Naive thymus-derived CD8-positive, alpha-beta T cell (primary cell): ENCODE results near the gene USP36. TPM values are rescaled to one million over a fixed set of nuclear protein-coding genes. Genes with fewer than 3 reads are reported as not detected.
A peak's percentile ranks its signal among the peaks of the same experiment; 100 is the strongest.
"Not testable (repeated sequence)": the region's sequence is repeated elsewhere in the genome, so short reads cannot be mapped to it uniquely, and the experiment has no call there.

ENCODE experiments used
- ATAC-seq, 2 donors: fragments of 150-1000 bp; cut with Tn5 transposase in 1 of 2; sonication (Bioruptor Pico), chemical (Tn5 transposase) in 1 of 2; 1 replicate in 1 of 2; 2 replicates in 1 of 2; pipeline ENCODE4 v1.10.0; 2021; ENCODE audit warnings: mild to moderate bottlenecking in 2 of 2, moderate library complexity in 2 of 2
- POLR2A ChIA-PET: fragments of 350-600 bp; sonication (Branson Sonifier 250); formaldehyde crosslinking; loops from one replicate; lab custom pipeline; 2021; ENCODE audit warnings: antibody characterized with exemption; lab: Charles Lee
- DNase-seq, 10 donors: peaks; one replicate each; pipeline versions ENCODE4 v3.0.0 to v3.0.0-alpha.2; 2020 to 2022
- H3K27ac Mint-ChIP-seq, 10 donors: one replicate each; pipeline ENCODE4 v1.8.0; 2020 to 2022; ENCODE audit warnings: mild to moderate bottlenecking in 10 of 10, mixed read lengths in 10 of 10, moderate library complexity in 4 of 10, inconsistent platforms in 1 of 10
- H3K27me3 Mint-ChIP-seq, 5 donors: one replicate each; pipeline ENCODE4 v1.8.0; 2021 to 2022; ENCODE audit warnings: mixed read lengths in 5 of 5
- H3K36me3 Mint-ChIP-seq, 3 donors: one replicate each; pipeline ENCODE4 v1.8.0; 2020 to 2022; ENCODE audit warnings: mixed read lengths in 3 of 3, mild to moderate bottlenecking in 2 of 3, inconsistent platforms in 1 of 3
- H3K4me1 Mint-ChIP-seq, 4 donors: one replicate each; pipeline ENCODE4 v1.8.0; 2021 to 2022; ENCODE audit warnings: mixed read lengths in 4 of 4
- H3K4me3 Mint-ChIP-seq, 10 donors: one replicate each; pipeline ENCODE4 v1.8.0; 2020 to 2022; ENCODE audit warnings: mild to moderate bottlenecking in 10 of 10, mixed read lengths in 10 of 10, moderate library complexity in 6 of 10, inconsistent platforms in 1 of 10
- H3K9me3 Mint-ChIP-seq, 9 donors: one replicate each; pipeline ENCODE4 v1.8.0; 2020 to 2022; ENCODE audit warnings: mixed read lengths in 9 of 9, mild to moderate bottlenecking in 3 of 9, inconsistent platforms in 1 of 9, moderate library complexity in 1 of 9
- polyA plus RNA-seq, 3 donors: library from polyadenylated mRNA; unstranded; fragments of 300-500 nt; fragmentation: Illumina TruSeq; gene quantifications; one replicate each; pipeline ENCODE4 v1.2.3, GENCODE V29; 2021
- total RNA-seq, 8 experiments: library from RNA in 2 of 8; stranded (reverse) in 2 of 8; gene quantifications; one replicate each; pipeline ENCODE4 v1.2.3 and lab custom pipeline; 2021 to 2026

Gene USP36
- total and polyA plus RNA-seq, 5 experiments from 2014 or later = 27.5 to 156 (median 45.1) TPM

- H3K36me3 Mint-ChIP-seq, H3K27me3 Mint-ChIP-seq, POLR2A ChIA-PET, H3K4me3 Mint-ChIP-seq, H3K4me1 Mint-ChIP-seq, H3K27ac Mint-ChIP-seq, ATAC-seq, DNase-seq, H3K9me3 Mint-ChIP-seq: not testable (repeated sequence)
Measured at GRCh38 chr17:78867046-78867445, 26.4 kb upstream of the USP36 start.

- ATAC-seq (peak; percentile 64 to 76), DNase-seq (peak; percentile 33 to 77 (median 59))
- peaks cover 0 to 2% (median 0%) of the 10 kb centered on the region in 5 donors for H3K27me3 Mint-ChIP-seq
- peaks cover 0 to 7% (median 5%) of the 10 kb centered on the region in 4 donors for H3K4me1 Mint-ChIP-seq
- H3K9me3 Mint-ChIP-seq = no peaks in the 10 kb centered on the region
- H3K27ac Mint-ChIP-seq = peak overlapping the region in 2 of 10 donors; percentile 17 to 43
- peak overlapping the region in 1 of 10 donors; percentile 12 for H3K4me3 Mint-ChIP-seq
- H3K36me3 Mint-ChIP-seq = no peaks in the 10 kb centered on the region
- POLR2A ChIA-PET = interaction anchor here (0.5 to 2.4 kb wide), 6 partner anchors 12 to 106 kb away, joined by 3 to 11 read pairs (median 4); partner anchors contain the start of gene USP36
Measured at GRCh38 chr17:78865682-78866390, 25.2 kb upstream of the USP36 start.

DNA sequence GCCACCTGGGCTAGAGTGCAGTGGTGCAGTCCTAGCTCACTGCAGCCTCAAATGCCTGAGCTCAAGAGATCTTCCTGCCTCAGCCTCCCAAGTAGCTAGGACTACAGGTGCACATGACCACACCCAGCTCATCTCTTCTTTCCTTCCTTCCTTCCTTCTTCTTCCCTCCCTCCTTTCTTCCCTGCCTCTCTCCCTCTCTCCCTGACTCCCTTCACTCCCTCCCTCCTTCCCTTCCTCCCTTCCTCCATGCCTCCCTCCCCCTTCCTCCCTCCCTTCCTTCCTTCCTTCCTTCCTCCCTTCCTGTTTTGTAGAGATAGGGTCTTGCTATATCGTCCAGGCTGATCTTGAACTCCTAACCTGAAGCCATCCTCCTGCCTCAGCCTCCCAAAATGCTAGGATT lies 23.5 kb upstream of the USP36 start:
- no peak for DNase-seq
- Mint-ChIP-seq H3K36me3 (no peaks in the 10 kb centered on the region), H3K9me3 (no peaks in the 10 kb centered on the region), H3K27ac (peak overlapping the region in 2 of 10 donors; percentile 32 to 54), H3K27me3 (peaks cover 0 to 2% (median 0%) of the 10 kb centered on the region in 5 donors), H3K4me3 (no peak overlapping the region), H3K4me1 (peaks cover 0 to 7% (median 5%) of the 10 kb centered on the region in 4 donors)
- POLR2A ChIA-PET = interaction anchor here (0.6 to 1.4 kb wide), 2 partner anchors 22 to 177 kb away, joined by 3 to 4 read pairs; no protein-coding TSS in a partner anchor
- ATAC-seq = no peak

DNA sequence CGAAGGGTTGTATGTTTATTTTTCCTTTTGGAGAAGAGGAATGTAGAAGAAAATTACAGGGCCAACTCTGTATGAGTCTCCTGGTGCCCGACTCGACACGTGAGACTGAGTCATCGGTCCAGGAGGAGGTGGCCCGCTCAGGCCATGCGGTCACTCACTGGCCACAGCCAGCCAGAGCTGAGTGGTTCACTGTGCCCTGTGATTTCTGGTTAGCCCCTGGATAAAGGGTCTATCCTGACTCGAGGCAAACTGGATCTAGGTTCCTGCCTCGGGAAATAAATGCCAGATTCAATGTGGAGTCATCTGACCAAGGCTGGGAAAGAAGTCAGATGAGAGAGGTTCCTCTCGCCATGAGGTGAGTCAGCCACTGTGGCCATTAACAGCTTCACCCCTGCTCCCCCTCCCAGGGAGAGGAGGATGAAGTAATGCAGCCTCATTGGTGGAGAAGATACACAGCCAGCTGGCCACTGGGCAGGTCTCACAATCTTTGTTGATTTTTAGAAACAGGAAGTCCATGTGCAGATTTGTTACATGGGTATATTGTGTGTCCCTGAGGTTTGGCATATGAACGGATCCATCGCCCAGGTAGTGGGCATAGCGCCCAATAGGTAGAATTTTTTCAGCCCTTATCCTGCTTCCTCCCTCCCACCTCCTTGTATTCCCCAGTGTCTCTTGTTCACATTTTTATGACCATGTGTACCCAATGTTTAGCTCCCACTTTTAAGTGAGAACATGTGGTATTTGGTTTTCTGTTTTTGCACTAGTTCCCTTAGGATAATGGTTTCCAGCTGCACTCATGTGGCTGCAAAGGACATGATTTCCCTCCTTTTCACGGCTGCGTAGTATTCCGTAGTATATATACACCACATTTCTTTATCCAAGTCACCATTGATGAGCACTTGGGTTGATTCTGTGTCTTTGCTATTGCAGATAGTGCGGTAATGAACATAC lies 21.7 kb upstream of the USP36 start:
- ATAC-seq (no peak), DNase-seq (no peak)
- no peak overlapping the region for H3K27ac Mint-ChIP-seq
- peaks cover 0 to 2% (median 0%) of the 10 kb centered on the region in 5 donors for H3K27me3 Mint-ChIP-seq
- peaks cover 0 to 7% (median 5%) of the 10 kb centered on the region in 4 donors for H3K4me1 Mint-ChIP-seq
- H3K4me3 Mint-ChIP-seq = no peak overlapping the region
- no peaks in the 10 kb centered on the region for H3K9me3 Mint-ChIP-seq
- POLR2A ChIA-PET = interaction anchor here (1.4 kb wide), 1 partner anchor 21 kb away, joined by 3 read pairs; no protein-coding TSS in a partner anchor
- no peaks in the 10 kb centered on the region for H3K36me3 Mint-ChIP-seq

DNA sequence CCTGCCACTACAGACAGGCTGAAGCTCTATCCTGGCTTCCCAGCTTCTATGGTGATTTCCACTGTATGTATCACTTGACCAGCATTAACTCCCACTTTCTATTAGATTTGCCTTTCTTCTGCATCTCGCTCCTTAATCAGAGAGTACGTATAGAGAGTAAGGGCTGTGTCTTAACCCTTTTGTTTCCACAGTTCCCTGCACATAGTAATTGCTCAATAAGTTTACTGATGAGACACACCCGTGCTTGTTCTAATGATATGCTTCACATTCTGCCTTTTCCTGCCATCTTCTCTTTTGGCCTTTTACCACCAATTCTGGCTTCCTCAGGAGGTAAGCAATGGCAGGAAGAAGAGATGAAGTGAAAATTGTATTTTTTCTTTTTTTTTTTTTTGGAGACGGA lies 20.6 kb upstream of the USP36 start:
- H3K9me3 Mint-ChIP-seq = no peaks in the 10 kb centered on the region
- peak overlapping the region in 1 of 10 donors; percentile 45 for H3K27ac Mint-ChIP-seq
- peaks cover 0 to 2% (median 0%) of the 10 kb centered on the region in 5 donors for H3K27me3 Mint-ChIP-seq
- DNase-seq (no peak), ATAC-seq (no peak)
- peaks cover 0 to 7% (median 5%) of the 10 kb centered on the region in 4 donors for H3K4me1 Mint-ChIP-seq
- no peak overlapping the region for H3K4me3 Mint-ChIP-seq
- no peaks in the 10 kb centered on the region for H3K36me3 Mint-ChIP-seq
- POLR2A ChIA-PET = interaction anchor here (0.5 kb wide), 1 partner anchor 182 kb away, joined by 3 read pairs; no protein-coding TSS in a partner anchor

- POLR2A ChIA-PET = no interaction called here
- Mint-ChIP-seq H3K36me3 (peaks cover 0 to 2% (median 0%) of the 10 kb centered on the region in 3 donors), H3K4me3 (no peak overlapping the region), H3K9me3 (no peaks in the 10 kb centered on the region), H3K27me3 (no peaks in the 10 kb centered on the region), H3K4me1 (peaks cover 0 to 4% (median 2%) of the 10 kb centered on the region in 4 donors), H3K27ac (no peak overlapping the region)
- ATAC-seq (no peak), DNase-seq (no peak)
Measured at GRCh38 chr17:78859051-78859450, 18.4 kb upstream of the USP36 start.

DNA sequence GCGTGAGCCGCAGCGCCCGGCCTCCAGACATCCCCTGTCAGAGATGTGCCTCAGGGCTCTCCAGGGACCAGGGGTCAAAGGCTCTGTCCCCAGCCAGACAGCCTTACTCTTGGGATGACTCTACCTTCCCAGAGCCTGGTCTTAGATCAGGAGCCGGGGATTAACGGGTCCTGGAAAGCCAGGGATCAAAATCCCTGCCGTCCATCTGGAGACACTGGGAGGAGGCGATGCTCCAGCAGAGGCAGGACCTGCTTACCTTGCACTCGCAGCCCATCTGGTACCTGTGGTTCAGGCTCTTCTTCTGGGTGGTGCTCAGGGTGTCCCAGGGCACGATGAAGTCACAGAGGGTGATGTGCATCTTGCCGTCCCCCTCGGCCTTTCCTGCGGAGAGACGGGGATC lies 16.7 kb upstream of the USP36 start:
- H3K4me1 Mint-ChIP-seq = peaks cover 0 to 4% (median under 1%) of the 10 kb centered on the region in 4 donors
- DNase-seq (no peak), ATAC-seq (no peak)
- no peaks in the 10 kb centered on the region for H3K9me3 Mint-ChIP-seq
- POLR2A ChIA-PET = no interaction called here
- no peaks in the 10 kb centered on the region for H3K27me3 Mint-ChIP-seq
- H3K36me3 Mint-ChIP-seq = peaks cover 0 to 2% (median 0%) of the 10 kb centered on the region in 3 donors
- peak overlapping the region in 1 of 10 donors; percentile 22 for H3K27ac Mint-ChIP-seq
- H3K4me3 Mint-ChIP-seq = no peak overlapping the region

DNA sequence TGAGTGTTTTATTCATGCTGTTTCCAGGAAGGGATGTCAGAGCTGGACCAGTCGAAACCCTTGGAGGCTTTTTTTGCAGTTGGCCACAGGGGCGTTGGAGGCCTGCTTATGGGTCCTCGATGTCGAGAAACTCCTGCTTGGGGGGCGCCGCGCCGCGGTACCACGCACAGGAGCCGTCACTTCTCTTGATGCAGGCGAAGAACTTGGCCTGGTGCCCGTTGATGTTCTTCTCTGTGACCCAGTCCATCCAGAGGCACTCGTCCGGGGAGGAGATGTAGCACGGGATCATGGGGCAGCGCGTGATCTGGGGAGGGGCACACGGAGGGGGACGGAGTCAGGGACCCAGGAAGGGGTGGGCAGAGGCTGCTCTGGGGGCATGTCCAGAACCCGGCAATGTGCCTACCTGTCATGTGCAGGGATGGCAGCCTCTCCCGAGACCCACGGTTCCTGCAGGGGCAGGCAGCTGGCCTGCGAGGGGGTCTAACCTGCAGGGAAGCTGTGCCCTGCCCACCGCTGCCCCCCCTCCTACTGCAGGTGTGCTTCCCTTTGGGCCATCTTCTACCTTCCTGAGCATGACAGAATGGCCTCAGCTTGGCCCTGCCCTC lies 15.0 kb upstream of the USP36 start:
- Mint-ChIP-seq H3K4me3 (no peak overlapping the region), H3K4me1 (no peaks in the 10 kb centered on the region), H3K27me3 (no peaks in the 10 kb centered on the region), H3K36me3 (peaks cover 0 to 2% (median 0%) of the 10 kb centered on the region in 3 donors), H3K27ac (no peak overlapping the region), H3K9me3 (no peaks in the 10 kb centered on the region)
- ATAC-seq (no peak), DNase-seq (no peak)
- POLR2A ChIA-PET = no interaction called here

DNA sequence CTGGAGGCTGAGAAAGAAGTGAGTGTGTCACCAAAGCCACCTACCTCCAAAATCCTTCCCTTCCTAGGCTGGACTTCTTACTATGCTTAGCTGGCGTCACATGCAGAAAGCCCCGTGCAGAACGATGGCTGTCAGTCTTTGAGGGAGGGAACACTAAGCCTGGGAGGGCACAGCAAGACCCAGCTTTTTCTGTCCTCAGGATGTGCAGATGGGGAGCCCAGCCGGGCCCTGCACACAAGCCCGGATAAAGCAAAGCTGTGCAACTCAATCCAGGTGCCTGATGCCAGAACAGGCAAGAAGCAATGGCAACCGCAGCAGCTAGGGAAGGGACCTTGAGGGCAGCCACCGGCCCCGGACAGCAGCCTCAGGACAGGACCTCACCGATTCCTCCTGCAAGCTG lies 13.9 kb upstream of the USP36 start:
- no peaks in the 10 kb centered on the region for H3K27me3 Mint-ChIP-seq
- ATAC-seq = no peak
- no peaks in the 10 kb centered on the region for H3K9me3 Mint-ChIP-seq
- no peak for DNase-seq
- no peak overlapping the region for H3K4me3 Mint-ChIP-seq
- peak overlapping the region in 1 of 10 donors; percentile 14 for H3K27ac Mint-ChIP-seq
- peaks cover 0 to 2% (median 0%) of the 10 kb centered on the region in 3 donors for H3K36me3 Mint-ChIP-seq
- H3K4me1 Mint-ChIP-seq = no peaks in the 10 kb centered on the region
- POLR2A ChIA-PET = no interaction called here

DNA sequence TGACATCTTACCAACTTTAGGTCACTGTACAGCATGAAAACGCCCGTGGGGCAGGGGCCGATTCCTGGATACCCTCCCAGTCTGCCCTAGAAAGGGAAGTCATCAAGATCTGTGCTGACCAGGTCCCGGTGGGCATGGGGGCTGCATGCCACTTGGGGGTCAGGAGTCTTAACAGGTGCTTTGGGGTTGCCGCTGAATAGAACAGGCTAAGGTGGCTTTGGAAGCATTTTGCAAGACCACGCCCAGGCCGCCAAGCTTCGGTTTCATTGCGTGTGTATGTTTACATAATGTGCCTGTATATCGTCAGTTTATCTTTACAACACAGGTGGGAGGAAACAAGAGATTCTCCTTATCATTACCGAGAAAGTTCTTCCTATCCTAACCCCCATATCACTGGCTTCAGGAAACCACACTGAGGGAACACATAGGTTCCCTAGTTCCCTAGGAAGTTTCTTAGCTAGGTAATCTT lies 13.3 kb upstream of the USP36 start:
- POLR2A ChIA-PET = no interaction called here
- Mint-ChIP-seq H3K27ac (no peak overlapping the region), H3K27me3 (no peaks in the 10 kb centered on the region), H3K4me1 (no peaks in the 10 kb centered on the region), H3K9me3 (no peaks in the 10 kb centered on the region), H3K36me3 (peaks cover 0 to 2% (median 0%) of the 10 kb centered on the region in 3 donors), H3K4me3 (no peak overlapping the region)
- DNase-seq = no peak
- ATAC-seq = no peak

DNA sequence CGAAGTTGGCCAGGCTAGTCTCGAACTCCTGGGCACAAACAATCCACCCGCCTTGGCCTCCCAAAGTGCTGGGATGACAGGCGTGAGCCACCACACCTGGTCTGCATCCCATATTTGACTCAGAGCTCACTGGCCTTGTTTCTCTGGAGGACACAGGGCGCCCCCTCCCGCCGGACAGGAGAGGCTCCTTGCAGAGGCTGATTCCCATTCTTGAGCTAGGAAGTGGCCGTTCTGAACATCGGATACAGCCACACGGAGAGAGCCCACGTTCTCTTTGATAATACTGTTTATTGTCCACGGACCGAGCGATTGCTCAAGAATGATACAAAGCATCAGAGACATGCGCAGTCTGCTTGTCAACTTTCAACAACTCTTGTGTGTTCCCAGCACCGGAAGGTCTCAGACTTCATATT lies 12.1 kb upstream of the USP36 start:
- no peaks in the 10 kb centered on the region for H3K9me3 Mint-ChIP-seq
- H3K4me1 Mint-ChIP-seq = no peaks in the 10 kb centered on the region
- ATAC-seq (no peak), DNase-seq (no peak)
- POLR2A ChIA-PET = no interaction called here
- no peak overlapping the region for H3K4me3 Mint-ChIP-seq
- peak overlapping the region in 1 of 10 donors; percentile 43 for H3K27ac Mint-ChIP-seq
- H3K27me3 Mint-ChIP-seq = no peaks in the 10 kb centered on the region
- peaks cover 0 to 2% (median 0%) of the 10 kb centered on the region in 3 donors for H3K36me3 Mint-ChIP-seq

GRCh38 chr17:78849026-78849425 lies 8.4 kb upstream of the USP36 start:
- Mint-ChIP-seq H3K27me3 (no peaks in the 10 kb centered on the region), H3K36me3 (no peaks in the 10 kb centered on the region), H3K9me3 (no peaks in the 10 kb centered on the region), H3K4me3 (no peak overlapping the region), H3K27ac (no peak overlapping the region), H3K4me1 (peaks cover 0 to 7% (median 2%) of the 10 kb centered on the region in 4 donors)
- POLR2A ChIA-PET = no interaction called here
- DNase-seq = no peak
- ATAC-seq = no peak
